CD4-positive, alpha-beta T cell treated with Interferon gamma for 1 hour (primary cell): ENCODE results near the gene PRKAR2B.

Experiments used
- DNase-seq: peaks from one replicate; pipeline ENCODE4 v3.0.0-alpha.2; 2020

Gene PRKAR2B

GRCh38 chr7:107166736-107167426 lies 122.4 kb downstream of the PRKAR2B start:
- DNase-seq, result no peak

- DNase-seq, result no peak
Observed at GRCh38 chr7:107167483-107168232, 123.2 kb downstream of the PRKAR2B start.

- DNase-seq, result peak; percentile 99
Observed at GRCh38 chr7:107168233-107169119, 124.0 kb downstream of the PRKAR2B start, which contains the start of gene HBP1. TSS of gene HBP1 (plus strand) at chr7:107169003. CDS start at chr7:107179894, 10,891 bp downstream.

- peak; percentile 91 for DNase-seq
Observed at GRCh38 chr7:107169120-107170050, 124.9 kb downstream of the PRKAR2B start.

- DNase-seq, result no peak
Observed at GRCh38 chr7:107170051-107170915, 125.8 kb downstream of the PRKAR2B start.

GRCh38 chr7:107171496-107171895 lies 127.0 kb downstream of the PRKAR2B start:
- no peak for DNase-seq

GRCh38 chr7:107172276-107173032 lies 127.9 kb downstream of the PRKAR2B start:
- no peak for DNase-seq

- no peak for DNase-seq
Observed at GRCh38 chr7:107173191-107173590, 128.7 kb downstream of the PRKAR2B start.

GRCh38 chr7:107173691-107174406 lies 129.3 kb downstream of the PRKAR2B start:
- DNase-seq, result no peak

GRCh38 chr7:107179326-107180164 lies 135.0 kb downstream of the PRKAR2B start:
- no peak for DNase-seq

GRCh38 chr7:107180378-107180777 lies 135.9 kb downstream of the PRKAR2B start:
- no peak for DNase-seq

GRCh38 chr7:107181172-107181571 lies 136.7 kb downstream of the PRKAR2B start:
- no peak for DNase-seq

- no peak for DNase-seq
Observed at GRCh38 chr7:107185716-107186115, 141.2 kb downstream of the PRKAR2B start.

GRCh38 chr7:107186240-107186639 lies 141.7 kb downstream of the PRKAR2B start:
- DNase-seq, result no peak

GRCh38 chr7:107187774-107188173 lies 143.3 kb downstream of the PRKAR2B start:
- DNase-seq, result no peak

GRCh38 chr7:107190090-107190489 lies 145.6 kb downstream of the PRKAR2B start:
- no peak for DNase-seq

GRCh38 chr7:107194052-107194451 lies 149.5 kb downstream of the PRKAR2B start:
- DNase-seq, result no peak

- no peak for DNase-seq
Observed at GRCh38 chr7:107196834-107197610, 152.5 kb downstream of the PRKAR2B start.
